H1 (cell line): ENCODE data around the gene RERE. TPM values are rescaled to one million over a fixed set of nuclear protein-coding genes. Genes with fewer than 3 reads are reported as not detected.

Experiments
- CTCF ChIA-PET: fragments of 300-600 bp; sonication (Branson Sonifier 250); formaldehyde crosslinking; loops from one replicate; lab custom pipeline; 2021; ENCODE audit not compliant: partially characterized antibody; lab: Charles Lee
- POLR2A ChIA-PET: fragments of 300-600 bp; sonication (Branson Sonifier 250); formaldehyde crosslinking; loops from one replicate; lab custom pipeline; 2021; ENCODE audit warnings: inconsistent platforms; ENCODE audit not compliant: partially characterized antibody; lab: Charles Lee
- DNase-seq, 2 experiments: peaks; one replicate each; pipeline versions ENCODE4 v3.0.0 to v3.0.0-alpha.2; 2010 to 2022; ENCODE audit warnings: low spot score in 2 of 2, low read depth in 1 of 2, mixed read lengths in 1 of 2
- FAIRE-seq: peaks from 2 replicates; lab custom pipeline; 2011; peaks lifted over from hg19 to GRCh38; lab: Jason Lieb, UNC
- H2AFZ ChIP-seq: 2 replicates; pipeline ENCODE4 v1.8.1; 2012; ENCODE audit warnings: low read length, inconsistent platforms
- H2AK5ac ChIP-seq: 2 replicates; pipeline ENCODE4 v1.6.1; 2013; ENCODE audit warnings: low read depth, low read length
- H2BK120ac ChIP-seq: replicated peaks from 2 replicates; pipeline ENCODE3; 2013; ENCODE audit warnings: low read depth, low read length, inconsistent platforms
- H2BK12ac ChIP-seq: 2 replicates; pipeline ENCODE4 v1.6.1; 2013; ENCODE audit warnings: low read depth, low read length
- H2BK15ac ChIP-seq: 2 replicates; pipeline ENCODE4 v1.6.1; 2013; ENCODE audit warnings: low read length
- H2BK20ac ChIP-seq: 2 replicates; pipeline ENCODE4 v1.6.1; 2013; ENCODE audit warnings: low read length
- H2BK5ac ChIP-seq: 2 replicates; pipeline ENCODE4 v1.6.1; 2013; ENCODE audit warnings: low read depth, low read length
- H3K14ac ChIP-seq: 2 replicates; pipeline ENCODE4 v1.6.1; 2013; ENCODE audit warnings: inconsistent platforms; ENCODE audit not compliant: insufficient read length
- H3K18ac ChIP-seq: 2 replicates; pipeline ENCODE4 v1.6.1; 2013; ENCODE audit warnings: low read length; ENCODE audit errors: extremely low read depth
- H3K23ac ChIP-seq: 2 replicates; pipeline ENCODE4 v1.6.1; 2013; ENCODE audit warnings: inconsistent platforms; ENCODE audit not compliant: insufficient read length
- H3K23me2 ChIP-seq: 2 replicates; pipeline ENCODE4 v1.6.1; 2013; ENCODE audit warnings: low read depth, low read length
- H3K27ac ChIP-seq: 2 replicates; pipeline ENCODE4 v1.6.1; 2011; ENCODE audit warnings: low read depth, low read length, inconsistent platforms
- H3K27me3 ChIP-seq, 4 experiments: replicated peaks in 1 of 4; 1 replicate in 1 of 4; 2 replicates in 3 of 4; pipeline versions ENCODE4 v1.6.1 to v1.8.1; 2011 to 2013; ENCODE audit warnings: low read length in 3 of 4, mild to moderate bottlenecking in 3 of 4, inconsistent platforms in 2 of 4, mixed read lengths in 2 of 4, moderate library complexity in 1 of 4; ENCODE audit not compliant: control insufficient read depth in 3 of 4, insufficient read depth in 3 of 4; ENCODE audit errors: extremely low read depth in 1 of 4
- H3K36me3 ChIP-seq, 4 experiments: 2 replicates each; pipeline versions ENCODE4 v1.6.1 to v1.8.1; 2011 to 2013; ENCODE audit warnings: mild to moderate bottlenecking in 4 of 4, low read length in 3 of 4, moderate library complexity in 2 of 4, control low read depth in 1 of 4, inconsistent platforms in 1 of 4; ENCODE audit not compliant: insufficient read depth in 4 of 4, control insufficient read depth in 2 of 4
- H3K4ac ChIP-seq: replicated peaks from 2 replicates; pipeline ENCODE3; 2013; ENCODE audit warnings: low read length, low read depth, mixed read lengths, inconsistent platforms; ENCODE audit not compliant: insufficient read length
- H3K4me1 ChIP-seq, 4 experiments: replicated peaks in 1 of 4; 1 replicate in 1 of 4; 2 replicates in 3 of 4; pipeline versions ENCODE4 v1.6.1 to v1.8.1; 2011 to 2013; ENCODE audit warnings: low read length in 3 of 4, inconsistent platforms in 2 of 4, mixed read lengths in 1 of 4; ENCODE audit not compliant: insufficient read depth in 4 of 4, control insufficient read depth in 3 of 4
- H3K4me2 ChIP-seq, 2 experiments: 2 replicates each; pipeline versions ENCODE4 v1.6.1 to v1.8.1; 2011 to 2013; ENCODE audit warnings: low read depth in 2 of 2, low read length in 2 of 2, control low read depth in 1 of 2, inconsistent platforms in 1 of 2, mild to moderate bottlenecking in 1 of 2; ENCODE audit not compliant: insufficient read depth in 1 of 2
- H3K4me3 ChIP-seq, 4 experiments: fragments of 200-600, 300-600 bp in 1 of 4; sonication (generic), shearing (Covaris generic), sonication (Bioruptor Twin) in 1 of 4; 2 replicates each; pipeline versions ENCODE4 v1.5.1 to v1.8.1; 2011 to 2016; ENCODE audit warnings: low read length in 4 of 4, low read depth in 3 of 4, control low read depth in 2 of 4, inconsistent platforms in 2 of 4, mild to moderate bottlenecking in 2 of 4, mixed read lengths in 1 of 4, moderate library complexity in 1 of 4; ENCODE audit not compliant: insufficient read depth in 2 of 4; ENCODE audit errors: extremely low read depth in 1 of 4
- H3K56ac ChIP-seq: replicated peaks from 2 replicates; pipeline ENCODE3; 2013; ENCODE audit warnings: low read depth, mild to moderate bottlenecking, mixed read lengths, low read length, inconsistent platforms; ENCODE audit not compliant: insufficient read length
- H3K79me1 ChIP-seq: 2 replicates; pipeline ENCODE4 v1.6.1; 2013; ENCODE audit warnings: low read depth, low read length, control low read depth
- H3K79me2 ChIP-seq, 2 experiments: 2 replicates each; pipeline versions ENCODE4 v1.6.1 to v1.8.1; 2012 to 2013; ENCODE audit warnings: low read length in 2 of 2, mild to moderate bottlenecking in 2 of 2, inconsistent platforms in 1 of 2; ENCODE audit not compliant: insufficient read depth in 2 of 2, control insufficient read depth in 1 of 2
- H3K9ac ChIP-seq, 4 experiments: replicated peaks in 1 of 4; 1 replicate in 1 of 4; 2 replicates in 3 of 4; pipeline versions ENCODE4 v1.6.1 to v1.8.1; 2011 to 2013; ENCODE audit warnings: low read depth in 3 of 4, low read length in 3 of 4, control low read depth in 2 of 4, mild to moderate bottlenecking in 2 of 4, moderate library complexity in 2 of 4, inconsistent platforms in 1 of 4; ENCODE audit errors: extremely low read depth in 1 of 4
- H3K9me3 ChIP-seq, 2 experiments: 2 replicates each; pipeline versions ENCODE4 v1.6.1 to v1.8.1; 2012 to 2013; ENCODE audit warnings: mild to moderate bottlenecking in 2 of 2, moderate library complexity in 2 of 2, control low read depth in 1 of 2, inconsistent platforms in 1 of 2, low read depth in 1 of 2, low read length in 1 of 2, mixed read lengths in 1 of 2; ENCODE audit not compliant: insufficient read depth in 2 of 2
- H4K20me1 ChIP-seq, 2 experiments: replicated peaks in 1 of 2; 2 replicates each; pipeline versions ENCODE3 to v1.8.1; 2011 to 2013; ENCODE audit warnings: inconsistent platforms in 2 of 2, low read length in 2 of 2, mild to moderate bottlenecking in 1 of 2; ENCODE audit not compliant: insufficient read depth in 2 of 2, control insufficient read depth in 1 of 2
- H4K5ac ChIP-seq: 2 replicates; pipeline ENCODE4 v1.6.1; 2013; ENCODE audit warnings: low read length, low read depth, mixed read lengths, inconsistent platforms; ENCODE audit not compliant: insufficient read length
- H4K8ac ChIP-seq: 2 replicates; pipeline ENCODE4 v1.8.0; 2013; ENCODE audit warnings: mild to moderate bottlenecking, moderate library complexity, low read length, inconsistent platforms; ENCODE audit not compliant: insufficient read depth; ENCODE audit errors: extremely low read depth
- H4K91ac ChIP-seq: replicated peaks from 2 replicates; pipeline ENCODE3; 2013; ENCODE audit warnings: low read length, mixed read lengths, inconsistent platforms; ENCODE audit not compliant: insufficient read length
- ATF3 ChIP-seq: IDR thresholded peaks from 2 replicates; pipeline ENCODE4 v1.6.1; 2011; ENCODE audit warnings: low read depth, mild to moderate bottlenecking, low read length; ENCODE audit not compliant: insufficient read depth
- CHD2 ChIP-seq: IDR thresholded peaks from 2 replicates; pipeline ENCODE4 v1.6.1; 2012; ENCODE audit warnings: low read length, improper control_type of control experiment
- CREB1 ChIP-seq: IDR thresholded peaks from 2 replicates; pipeline ENCODE4 v1.6.1; 2012; ENCODE audit warnings: inconsistent platforms
- CTBP2 ChIP-seq: IDR thresholded peaks from 2 replicates; pipeline ENCODE4 v1.7.0; 2011; ENCODE audit warnings: borderline replicate concordance, mild to moderate bottlenecking, moderate library complexity, mixed read lengths, low read length; ENCODE audit not compliant: insufficient read depth, insufficient read length
- FOSL1 ChIP-seq: IDR thresholded peaks from 2 replicates; pipeline ENCODE4 v1.6.1; 2011; ENCODE audit warnings: mild to moderate bottlenecking, low read depth, low read length, moderate library complexity; ENCODE audit not compliant: insufficient read depth
- HDAC6 ChIP-seq: IDR thresholded peaks from one replicate; pipeline ENCODE4 v1.7.1; 2012; ENCODE audit warnings: low read depth, mild to moderate bottlenecking, inconsistent platforms, low read length, moderate library complexity
- JUN ChIP-seq: IDR thresholded peaks from 2 replicates; pipeline ENCODE4 v1.6.1; 2011; ENCODE audit warnings: low read depth, mild to moderate bottlenecking, improper control_type of control experiment, low read length
- KDM1A ChIP-seq: fragments of 200-600, 300-600 bp; sonication (generic); IDR thresholded peaks from 2 replicates; pipeline ENCODE4 v1.7.1; 2016; ENCODE audit warnings: mild to moderate bottlenecking, low read length, borderline replicate concordance
- RFX5 ChIP-seq: IDR thresholded peaks from 2 replicates; pipeline ENCODE4 v1.6.1; 2011; ENCODE audit warnings: low read depth, low read length, improper control_type of control experiment, borderline replicate concordance
- RXRA ChIP-seq: IDR thresholded peaks from 2 replicates; pipeline ENCODE4 v1.6.1; 2011; ENCODE audit warnings: low read depth, mild to moderate bottlenecking, low read length, moderate library complexity; ENCODE audit not compliant: insufficient read depth
- SP4 ChIP-seq: IDR thresholded peaks from 2 replicates; pipeline ENCODE4 v1.6.1; 2012; ENCODE audit warnings: low read length, inconsistent platforms
- ZNF274 ChIP-seq: IDR thresholded peaks from 2 replicates; pipeline ENCODE4 v1.7.0; 2012; ENCODE audit warnings: low read length, borderline replicate concordance; ENCODE audit errors: extremely low read depth
- WGBS, 2 experiments: shearing (Covaris generic) in 1 of 2; methylation state at CpG; one replicate each; pipeline versions ENCODE4 v1.1.6 to v1.1.7; 2013 to 2015; ENCODE audit warnings: low lambda C conversion rate in 2 of 2, mixed read lengths in 2 of 2, inconsistent platforms in 1 of 2, low coverage in 1 of 2, missing lambda C conversion rate in 1 of 2; ENCODE audit not compliant: insufficient replicate concordance in 2 of 2, insufficient coverage in 1 of 2, insufficient read length in 1 of 2; ENCODE audit errors: extremely low coverage in 1 of 2, missing lambda C conversion rate in 1 of 2; 5-methylcytosine and 5-hydroxymethylcytosine counted together
- polyA plus RNA-seq, 7 experiments: library from polyadenylated mRNA; depleted of rRNA in 3 of 7; stranded (reverse) in 5 of 7; unstranded in 2 of 7; fragments of >200 nt in 5 of 7; fragments of 200-250 nt in 2 of 7; gene quantifications; 1 replicate in 5 of 7; 2 replicates in 1 of 7; 4 replicates in 1 of 7; pipeline versions ENCODE4 v1.2.1 to v1.2.3, GENCODE V29; 2011 to 2013; ENCODE audit warnings: missing spikeins in 2 of 7, mixed read lengths in 2 of 7
- total RNA-seq: library from RNA; stranded (reverse); fragmentation: NEBNext Ultra II Directional; extraction: Animal tissue kit (Norgen Biotek cat#: 25700); gene quantifications from 2 replicates; pipeline ENCODE4 v1.2.1, GENCODE V29; 2021

Gene RERE
- total and polyA plus RNA-seq, 2 of the 8 experiments (the other 6 are each of a cell fraction or from before 2014, with no cell fraction given), result 15.3 to 142 TPM

GRCh38 chr1:8483586-8483985 lies 333.9 kb downstream of the RERE start:
- no peaks in the 10 kb centered on the region for H3K23me2 ChIP-seq
- TF ChIP-seq FOSL1 (no peak), ATF3 (no peak), KDM1A (no peak), HDAC6 (no peak), SP4 (no peak), CTBP2 (no peak), RFX5 (no peak), CHD2 (no peak), ZNF274 (no peak), CREB1 (no peak), RXRA (no peak), JUN (no peak)
- no peaks in the 10 kb centered on the region; the same call in 1 of the 2 replicates for H3K79me1 ChIP-seq
- no peak overlapping the region for H2BK120ac ChIP-seq
- no peak overlapping the region for H3K18ac ChIP-seq
- peaks cover 0 to 7% (median 1%) of the 10 kb centered on the region in 4 experiments; a peak in 6 of 7 replicates for H3K4me1 ChIP-seq
- DNase-seq, result no peak
- WGBS, 2 experiments, result 94% methylated on average over 3 of the region's 3 CpGs; no CpG with 5 or more reads in 1 of the 2 experiments
- POLR2A ChIA-PET, result no interaction called here
- no peak overlapping the region for H2BK12ac ChIP-seq
- no peak overlapping the region for H4K8ac ChIP-seq
- no peaks in the 10 kb centered on the region for H3K9me3 ChIP-seq
- FAIRE-seq, result no peak
- H2BK15ac ChIP-seq, result no peak overlapping the region
- no peak overlapping the region for H3K14ac ChIP-seq
- peaks cover 0 to 39% of the 10 kb centered on the region in 2 experiments; a peak in 2 of 4 replicates for H3K79me2 ChIP-seq
- no peak overlapping the region for H3K23ac ChIP-seq
- H3K4me3 ChIP-seq, result no peak overlapping the region
- CTCF ChIA-PET, result interaction anchor here (1.2 kb wide), 1 partner anchor 365 kb away, joined by 3 read pairs; no protein-coding TSS in a partner anchor
- no peak overlapping the region for H3K56ac ChIP-seq
- no peak overlapping the region for H3K9ac ChIP-seq
- H3K27ac ChIP-seq, result no peak overlapping the region
- no peak overlapping the region for H2AFZ ChIP-seq
- no peaks in the 10 kb centered on the region for H4K20me1 ChIP-seq
- no peaks in the 10 kb centered on the region for H3K36me3 ChIP-seq
- no peak overlapping the region for H2BK20ac ChIP-seq
- H3K4me2 ChIP-seq, result no peak overlapping the region
- no peak overlapping the region for H3K4ac ChIP-seq
- no peaks in the 10 kb centered on the region for H3K27me3 ChIP-seq
- H2AK5ac ChIP-seq, result no peak overlapping the region
- H4K5ac ChIP-seq, result no peak overlapping the region
- no peak overlapping the region for H2BK5ac ChIP-seq
- H4K91ac ChIP-seq, result no peak overlapping the region
